Measurements from ENCODE around the gene KIAA1143. TPM values are rescaled to one million over a fixed set of nuclear protein-coding genes. Genes with fewer than 3 reads are reported as not detected.

Gene KIAA1143
- polyA plus RNA-seq, 2 of the 4 experiments (the other 2 are of a cell fraction): 10.8 to 16.6 TPM

DNA sequence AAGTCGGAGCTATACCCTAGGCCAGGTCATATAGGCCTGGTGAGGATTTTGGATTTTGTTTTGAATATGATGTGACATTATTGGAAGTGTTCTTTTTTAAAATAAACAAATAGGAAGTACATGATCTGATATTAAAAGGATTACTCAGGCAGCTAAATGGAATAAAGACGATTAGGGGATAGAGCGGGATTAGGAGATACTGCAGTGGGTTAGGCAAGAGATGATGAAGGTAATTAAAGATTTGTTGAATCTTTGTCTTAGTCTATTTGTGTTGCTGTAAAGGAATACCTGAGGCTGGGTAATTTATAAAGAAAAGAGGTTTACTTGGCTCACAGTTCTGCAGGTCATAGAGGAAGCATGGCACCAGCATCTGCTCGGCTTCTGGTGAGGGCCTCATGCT is 21.5 kb upstream of the KIAA1143 start (continued):
- TF ChIP-seq, protein P1, sequence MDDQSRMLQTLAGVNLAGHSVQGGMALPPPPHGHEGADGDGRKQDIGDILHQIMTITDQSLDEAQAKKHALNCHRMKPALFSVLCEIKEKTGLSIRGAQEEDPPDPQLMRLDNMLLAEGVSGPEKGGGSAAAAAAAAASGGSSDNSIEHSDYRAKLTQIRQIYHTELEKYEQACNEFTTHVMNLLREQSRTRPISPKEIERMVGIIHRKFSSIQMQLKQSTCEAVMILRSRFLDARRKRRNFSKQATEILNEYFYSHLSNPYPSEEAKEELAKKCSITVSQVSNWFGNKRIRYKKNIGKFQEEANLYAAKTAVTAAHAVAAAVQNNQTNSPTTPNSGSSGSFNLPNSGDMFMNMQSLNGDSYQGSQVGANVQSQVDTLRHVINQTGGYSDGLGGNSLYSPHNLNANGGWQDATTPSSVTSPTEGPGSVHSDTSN (IDR thresholded peaks at IDR 0.05): no peak
- no peak for TF ChIP-seq RNF2 (IDR thresholded peaks at IDR 0.05; ENCODE audit: borderline replicate concordance, low read depth)

DNA sequence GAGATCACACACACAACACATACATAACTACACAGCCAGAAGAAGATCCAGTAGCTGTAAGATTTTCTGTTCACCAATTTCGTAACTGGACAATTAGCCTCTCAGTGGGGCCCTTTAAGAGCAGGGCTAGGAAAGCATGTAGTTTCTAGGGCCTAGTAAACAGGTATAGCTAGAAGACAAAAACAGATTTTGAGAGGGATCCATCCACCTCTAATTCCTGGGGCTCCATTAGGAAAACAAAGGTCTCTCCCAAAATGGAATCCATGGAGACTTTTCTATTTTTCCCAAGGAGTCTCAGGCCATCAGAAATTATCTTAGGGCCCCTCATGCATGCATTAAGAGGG is 10.7 kb upstream of the KIAA1143 start:
- H3K4me1 ChIP-seq: no peaks in the 10 kb centered on the region
- H3K9me3 ChIP-seq: peaks cover 20% of the 10 kb centered on the region
- DNase-seq (ENCODE audit: low read depth in 1 of 2, low spot score in 1 of 2): no peak
- H3K4me3 ChIP-seq: no peak overlapping the region
- ATAC-seq: no peak
- POLR2A ChIA-PET: no interaction called here
- TF ChIP-seq BHLHE40 (IDR thresholded peaks at IDR 0.05; ENCODE audit: low read depth, low read length) (no peak), POLR2A (IDR thresholded peaks at IDR 0.05; ENCODE audit: low read length) (no peak), JUN (IDR thresholded peaks at IDR 0.05) (no peak), TFCP2L1 (CRISPR knock-in tag; IDR thresholded peaks at IDR 0.05) (no peak), HOXB13 (CRISPR knock-in tag; IDR thresholded peaks at IDR 0.05; ENCODE audit: low read depth) (no peak)
- TF ChIP-seq, protein P2, sequence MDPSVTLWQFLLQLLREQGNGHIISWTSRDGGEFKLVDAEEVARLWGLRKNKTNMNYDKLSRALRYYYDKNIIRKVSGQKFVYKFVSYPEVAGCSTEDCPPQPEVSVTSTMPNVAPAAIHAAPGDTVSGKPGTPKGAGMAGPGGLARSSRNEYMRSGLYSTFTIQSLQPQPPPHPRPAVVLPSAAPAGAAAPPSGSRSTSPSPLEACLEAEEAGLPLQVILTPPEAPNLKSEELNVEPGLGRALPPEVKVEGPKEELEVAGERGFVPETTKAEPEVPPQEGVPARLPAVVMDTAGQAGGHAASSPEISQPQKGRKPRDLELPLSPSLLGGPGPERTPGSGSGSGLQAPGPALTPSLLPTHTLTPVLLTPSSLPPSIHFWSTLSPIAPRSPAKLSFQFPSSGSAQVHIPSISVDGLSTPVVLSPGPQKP (IDR thresholded peaks at IDR 0.05; ENCODE audit: low read depth, low read length): no peak
- H3K27ac ChIP-seq: no peak overlapping the region
- WGBS (ENCODE audit: missing lambda C conversion rate): 93% methylated on average over 1 of the region's 1 CpG
- CTCF ChIA-PET: no interaction called here
- no peak overlapping the region for H3K4me2 ChIP-seq
- FAIRE-seq: no peak

DNA sequence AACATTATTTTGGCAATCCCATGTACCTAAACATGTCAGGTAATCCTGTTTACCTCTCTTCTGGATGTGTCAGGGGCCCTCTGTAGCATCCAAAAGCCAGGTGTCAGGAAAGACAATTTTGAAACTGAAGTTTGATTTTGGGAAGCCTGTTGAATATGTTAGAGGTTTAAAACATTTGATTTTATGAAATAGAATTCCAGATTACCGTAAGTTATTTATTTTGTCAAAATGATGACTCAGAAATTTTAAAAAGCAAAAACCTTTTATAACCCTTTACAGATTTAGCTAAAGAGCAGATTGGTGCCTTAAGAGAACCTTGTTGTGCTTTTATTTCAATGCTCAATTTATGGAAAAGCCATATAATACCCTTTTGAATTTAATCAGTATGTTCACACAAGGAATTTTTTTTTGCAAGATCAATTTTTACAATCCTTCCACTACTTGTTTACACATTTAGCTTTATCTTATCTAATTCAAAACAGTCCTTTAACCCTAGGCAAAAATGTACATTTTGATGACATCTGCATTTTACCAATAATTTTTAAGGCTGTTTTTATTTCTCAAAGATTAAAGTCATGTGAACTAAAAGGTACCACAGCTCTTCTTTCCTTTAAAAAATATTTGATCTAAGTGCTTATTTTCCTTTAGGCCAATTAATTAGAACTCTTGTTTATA is 10.1 kb upstream of the KIAA1143 start:
- Histone ChIP-seq H3K27ac (no peak overlapping the region), H3K4me1 (no peaks in the 10 kb centered on the region), H3K4me3 (no peak overlapping the region), H3K4me2 (no peak overlapping the region), H3K9me3 (peaks cover 20% of the 10 kb centered on the region)
- WGBS (ENCODE audit: missing lambda C conversion rate): 95% methylated on average over 1 of the region's 1 CpG
- ChIA-PET POLR2A (no interaction called here), CTCF (no interaction called here)
- ATAC-seq: no peak
- FAIRE-seq: no peak
- DNase-seq (ENCODE audit: low read depth in 1 of 2, low spot score in 1 of 2): no peak
- TF ChIP-seq NR3C1 (IDR thresholded peaks at IDR 0.05) (no peak), MAFK (IDR thresholded peaks at IDR 0.05; ENCODE audit: partially characterized antibody) (peak; percentile 55), JUN (IDR thresholded peaks at IDR 0.05) (no peak), RFX5 (IDR thresholded peaks at IDR 0.05) (no peak), KDM1A (IDR thresholded peaks at IDR 0.05; ENCODE audit: low read depth) (no peak), CEBPB (IDR thresholded peaks at IDR 0.05) (no peak), CHD2 (IDR thresholded peaks at IDR 0.05; ENCODE audit: low read length, partially characterized antibody) (no peak)

DNA sequence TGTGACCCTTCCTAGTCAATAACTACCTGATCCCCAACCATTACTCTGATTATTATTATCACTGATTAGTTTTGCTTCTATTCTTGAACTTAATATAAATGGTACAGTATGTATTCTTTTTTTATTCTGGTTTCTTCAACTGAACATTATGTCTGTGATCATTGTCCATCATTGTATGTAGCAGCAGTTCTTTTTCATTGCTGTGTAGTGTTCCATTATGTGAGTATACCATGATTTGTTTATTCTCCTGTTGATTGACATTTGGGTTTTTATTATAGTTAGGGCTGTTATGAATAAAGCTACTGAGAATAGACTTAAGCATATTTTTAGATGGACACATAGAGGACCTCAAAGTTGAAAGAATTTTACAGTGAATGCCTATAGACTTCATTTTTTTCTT is 2.8 kb upstream of the KIAA1143 start:
- H3K4me2 ChIP-seq: no peak overlapping the region
- H3K9me3 ChIP-seq: peaks cover 22% of the 10 kb centered on the region
- ChIA-PET CTCF (no interaction called here), POLR2A (no interaction called here)
- no peak overlapping the region for H3K27ac ChIP-seq
- DNase-seq (ENCODE audit: low read depth in 1 of 2, low spot score in 1 of 2) (no peak), ATAC-seq (no peak), FAIRE-seq (no peak)
- TF ChIP-seq MYC (IDR thresholded peaks at IDR 0.05; ENCODE audit: borderline replicate concordance, low read length) (no peak), JUN (IDR thresholded peaks at IDR 0.05) (no peak), RNF2 (IDR thresholded peaks at IDR 0.05; ENCODE audit: borderline replicate concordance, low read depth) (no peak), PHF8 (IDR thresholded peaks at IDR 0.05; ENCODE audit: borderline replicate concordance, low read depth) (no peak), NPAS2 (CRISPR knock-in tag; IDR thresholded peaks at IDR 0.05; ENCODE audit: borderline replicate concordance) (no peak), JUNB (IDR thresholded peaks at IDR 0.05) (no peak)
- no peaks in the 10 kb centered on the region for H3K4me1 ChIP-seq
- H3K4me3 ChIP-seq: no peak overlapping the region
